HG02798 (cell line): ENCODE measurements around the gene FPR2.
"Not testable (repeated sequence)": the region's sequence is repeated elsewhere in the genome, so short reads cannot be mapped to it uniquely, and the experiment has no call there.

Source experiments
- ATAC-seq: cut with Tn5 transposase; IDR thresholded peaks from one replicate; pipeline ENCODE4 v1.9.1; 2021; ENCODE audit warnings: mild to moderate bottlenecking; ENCODE audit not compliant: unreplicated experiment, poor library complexity

Gene FPR2

DNA sequence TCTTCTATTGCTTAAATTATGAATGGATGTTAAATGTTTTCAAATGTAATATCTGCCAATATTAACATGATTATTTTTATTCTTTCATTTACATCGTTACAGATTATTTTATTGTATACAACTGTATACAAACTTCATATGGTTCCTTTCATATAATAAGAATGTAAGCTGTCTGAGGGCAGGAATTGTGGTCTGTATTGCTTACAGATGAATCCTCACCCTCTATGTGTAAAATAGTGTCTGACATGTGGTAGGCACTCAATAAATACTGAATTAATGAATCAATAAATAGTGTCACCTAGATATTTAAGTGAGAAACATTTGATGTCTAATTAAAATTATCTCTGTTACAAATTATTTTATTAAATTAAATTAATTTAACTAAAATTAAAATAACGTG, 41.8 kb downstream of the FPR2 start:
- no peak for ATAC-seq

DNA sequence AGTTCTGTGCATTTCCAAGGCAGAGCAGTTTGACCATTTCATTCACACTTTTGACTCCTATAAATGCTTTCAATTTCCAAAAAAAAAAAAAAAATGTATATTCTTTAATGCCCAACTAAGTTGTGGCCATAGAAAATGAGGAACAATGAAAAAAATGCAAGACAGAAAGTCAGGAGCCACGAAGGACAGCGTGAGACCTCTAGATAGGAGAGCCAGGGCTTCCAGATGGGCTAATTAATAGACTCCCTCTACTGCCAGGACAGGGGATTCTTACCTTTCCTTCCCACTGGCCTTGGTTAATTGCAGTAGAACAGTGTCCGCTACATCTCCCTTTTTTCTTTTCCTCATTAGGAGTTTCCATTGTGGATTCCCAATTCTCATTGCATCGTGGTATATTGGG, 42.5 kb downstream of the FPR2 start:
- ATAC-seq, result no peak

DNA sequence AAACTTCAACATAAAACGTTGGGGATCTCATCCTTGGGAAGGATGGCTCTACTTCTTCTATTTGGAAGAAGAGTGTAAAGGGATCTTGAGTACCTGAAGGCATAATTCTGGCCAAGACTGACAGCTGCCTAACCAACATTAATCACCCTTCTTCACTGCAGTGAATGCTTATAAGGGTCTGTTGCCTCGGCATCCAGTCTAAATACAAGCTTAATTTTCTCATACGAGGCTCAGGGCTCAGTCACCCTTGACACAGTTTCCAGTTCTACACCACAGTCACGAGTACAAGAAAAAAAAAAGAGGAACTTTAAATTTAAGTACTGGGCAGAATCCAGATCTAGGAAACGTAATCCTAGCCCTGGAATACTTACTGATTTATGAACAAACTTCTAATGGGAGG, 43.0 kb downstream of the FPR2 start:
- no peak for ATAC-seq

DNA sequence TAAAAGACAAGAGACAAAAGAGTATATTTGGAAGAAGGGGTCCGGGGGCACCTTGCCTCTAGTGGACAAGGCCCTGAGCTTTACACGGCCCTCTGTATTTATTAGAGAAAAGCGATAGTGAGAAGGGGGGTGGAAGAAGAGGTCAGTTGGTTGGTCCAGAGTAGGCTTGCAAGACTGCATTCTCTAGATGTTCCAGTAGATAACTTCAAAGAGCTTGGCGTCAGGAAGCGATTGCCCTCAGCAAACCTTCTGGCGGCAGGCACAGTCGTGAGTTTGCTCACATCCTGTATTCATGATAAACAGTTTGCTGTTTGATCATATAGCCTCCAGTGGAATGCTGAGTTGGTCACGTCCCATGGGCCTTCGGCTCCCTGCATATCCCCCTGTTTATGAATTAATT, 43.8 kb downstream of the FPR2 start:
- ATAC-seq, result not testable (repeated sequence)

DNA sequence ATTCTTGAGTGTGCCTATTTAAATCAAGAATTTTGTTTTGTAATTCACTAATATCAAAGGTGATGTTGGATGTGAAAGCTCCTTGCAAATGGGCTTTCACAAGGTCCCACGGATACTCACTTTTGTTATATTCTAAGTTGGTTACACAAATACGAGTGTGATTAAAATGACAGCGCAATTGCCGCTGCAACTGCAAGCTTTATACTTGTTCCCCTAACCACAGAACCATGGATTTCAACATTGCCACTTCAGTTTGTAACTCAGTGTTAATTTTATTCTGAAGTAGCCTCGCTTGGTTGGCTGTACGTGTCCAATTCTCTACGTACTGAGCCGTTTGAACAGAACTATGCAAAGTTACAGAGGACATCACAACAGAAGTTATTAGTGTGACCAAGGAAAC, 44.4 kb downstream of the FPR2 start:
- not testable (repeated sequence) for ATAC-seq

DNA sequence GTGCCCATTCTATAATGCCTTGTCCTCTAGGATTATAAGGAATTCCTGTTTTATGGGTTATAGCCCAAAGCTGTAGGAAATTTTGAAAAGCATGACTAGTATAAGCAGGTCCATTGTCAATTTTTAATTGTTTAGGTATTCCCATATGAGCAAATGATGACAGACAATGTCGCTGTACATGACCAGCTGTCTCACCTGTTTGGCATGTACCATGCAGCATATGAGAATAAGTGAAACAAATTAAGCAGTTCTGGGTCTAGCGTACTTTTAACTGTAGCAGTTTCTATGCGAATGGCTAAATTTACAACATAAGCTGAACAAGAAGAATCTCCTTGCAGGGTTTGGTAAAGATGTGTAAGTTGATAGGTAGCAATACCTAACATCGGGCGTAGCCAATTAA, 45.6 kb downstream of the FPR2 start:
- not testable (repeated sequence) for ATAC-seq

DNA sequence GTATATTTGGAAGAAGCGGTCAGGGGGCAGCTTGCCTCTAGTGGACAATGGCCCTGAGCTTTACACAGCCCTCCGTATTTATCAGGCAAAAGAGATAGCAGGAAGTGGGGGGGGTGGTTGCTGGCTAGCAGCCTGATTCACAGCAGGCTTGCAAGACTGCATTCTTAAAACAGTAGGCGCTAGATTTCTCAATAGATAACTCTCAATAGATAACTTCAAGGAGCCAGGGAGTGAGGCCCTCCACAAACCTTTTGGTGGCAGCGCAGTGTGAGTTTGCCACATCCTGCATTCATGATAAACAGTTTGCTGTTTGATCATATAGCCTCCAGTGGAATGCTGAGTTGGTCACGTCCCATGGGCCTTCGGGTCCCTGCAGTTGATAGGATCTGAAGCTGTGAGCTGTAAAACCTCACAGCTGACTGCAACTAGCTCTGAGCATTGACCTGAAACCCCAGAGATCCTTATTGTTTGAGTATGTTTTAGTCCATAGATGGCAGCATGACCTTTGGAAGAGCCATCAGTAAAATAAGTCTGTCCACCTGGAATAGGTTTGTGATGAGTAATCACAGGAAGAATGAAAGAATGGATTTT, 46.2 kb downstream of the FPR2 start:
- no peak for ATAC-seq

DNA sequence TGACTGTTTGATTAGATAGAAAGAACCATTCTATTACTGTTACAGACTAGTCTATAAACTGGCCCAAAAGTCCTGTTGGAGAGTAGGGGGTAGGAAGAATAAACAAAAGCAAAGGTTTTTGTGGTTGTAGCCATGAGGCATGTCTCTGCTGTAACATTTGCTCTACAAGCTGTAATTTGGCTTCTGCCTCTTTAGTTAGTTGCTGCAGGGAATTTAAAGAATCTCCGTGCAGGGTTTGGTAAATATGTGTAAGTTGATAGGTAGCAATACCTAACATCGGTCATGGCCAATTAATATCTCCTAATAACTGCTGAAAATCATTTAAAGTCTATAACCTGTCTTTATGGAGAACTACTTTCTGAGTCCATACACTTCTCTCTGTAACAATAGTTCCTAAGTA, 46.9 kb downstream of the FPR2 start:
- no peak for ATAC-seq

DNA sequence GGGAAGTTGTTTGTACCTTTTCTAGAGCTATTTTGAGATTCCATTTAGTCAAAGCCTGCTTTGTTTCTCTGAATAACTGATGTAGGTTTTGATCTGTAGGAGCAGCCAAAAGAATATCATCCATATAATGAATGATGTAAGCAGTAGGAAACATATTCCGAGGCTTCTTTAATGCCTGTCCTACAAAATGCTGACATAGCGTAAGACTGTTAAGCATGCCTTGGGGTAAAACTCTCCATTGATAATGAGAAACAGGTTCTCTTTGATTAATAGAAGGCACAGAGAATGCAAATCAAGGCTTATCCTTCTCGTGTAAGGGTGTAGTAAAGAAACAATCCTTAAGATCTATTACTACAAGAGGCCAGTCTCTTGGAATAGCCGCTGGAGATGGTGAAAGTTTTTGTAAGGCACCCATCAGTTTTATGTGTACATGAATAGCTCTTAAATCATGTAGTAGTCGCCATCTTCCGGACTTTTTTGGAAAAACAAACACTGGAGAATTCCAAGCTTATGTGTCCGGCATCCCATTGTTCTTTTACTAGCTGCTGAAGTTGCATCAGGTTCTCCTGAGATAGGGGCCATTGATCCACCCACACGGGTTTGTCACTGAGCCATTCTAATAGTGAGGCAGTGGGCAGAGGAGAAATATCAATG, 47.5 kb downstream of the FPR2 start:
- no peak for ATAC-seq

DNA sequence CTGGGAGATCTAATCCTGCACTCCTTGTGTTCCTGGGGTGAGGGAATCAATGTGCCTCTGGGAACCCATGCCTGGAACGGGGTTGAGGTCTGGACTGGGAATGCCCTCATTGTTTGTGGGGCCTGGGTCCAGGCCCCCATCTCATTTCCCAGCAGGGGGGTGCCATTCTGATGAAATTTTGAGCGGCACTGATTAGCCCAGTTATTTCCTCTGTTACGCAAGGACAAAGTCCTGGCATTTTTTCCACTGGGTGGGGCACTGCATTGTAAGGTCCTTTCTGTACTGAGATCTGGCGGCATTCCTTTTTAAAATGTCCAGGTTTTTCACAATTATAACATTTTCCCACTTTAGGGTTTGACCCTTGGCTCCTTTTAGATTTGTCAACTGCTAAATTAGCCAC, 48.8 kb downstream of the FPR2 start:
- no peak for ATAC-seq

DNA sequence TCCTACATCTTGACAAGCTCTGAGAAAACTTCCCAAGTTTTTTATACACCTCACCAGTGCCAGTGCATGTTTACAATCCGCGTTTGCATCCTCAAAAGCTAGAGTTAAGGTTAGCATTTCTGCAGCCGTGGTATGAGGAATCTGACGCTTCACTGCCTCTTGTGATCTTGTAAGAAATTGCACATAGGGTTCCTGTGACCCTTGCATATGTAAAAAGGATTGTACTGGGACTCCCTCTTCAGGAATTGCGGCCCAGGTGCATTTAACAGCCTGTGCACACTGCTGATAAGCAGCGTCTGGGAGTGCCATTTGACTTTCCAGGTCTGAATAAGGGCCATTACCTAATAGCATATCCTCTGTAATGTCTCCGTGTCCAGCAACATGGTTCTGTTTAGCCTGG, 49.2 kb downstream of the FPR2 start:
- ATAC-seq, result no peak

DNA sequence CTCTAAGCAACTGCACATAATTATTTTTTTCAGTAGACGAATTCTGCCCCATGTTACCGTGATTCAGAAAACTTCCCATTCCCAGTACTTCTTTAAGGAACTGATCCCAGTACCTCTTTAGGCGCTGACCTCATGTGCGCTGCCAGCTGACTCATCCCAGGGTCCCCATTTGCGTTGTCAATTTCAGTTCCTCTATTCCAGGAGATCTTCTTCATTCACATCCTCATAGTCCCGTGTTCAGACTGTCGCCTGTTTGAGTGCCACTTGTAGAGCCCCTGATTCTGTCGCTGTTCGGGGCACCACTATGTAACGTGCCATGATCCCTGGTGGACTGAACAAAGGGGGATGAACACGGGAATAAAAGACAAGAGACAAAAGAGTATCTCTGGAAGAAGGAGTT, 50.4 kb downstream of the FPR2 start:
- no peak for ATAC-seq

DNA sequence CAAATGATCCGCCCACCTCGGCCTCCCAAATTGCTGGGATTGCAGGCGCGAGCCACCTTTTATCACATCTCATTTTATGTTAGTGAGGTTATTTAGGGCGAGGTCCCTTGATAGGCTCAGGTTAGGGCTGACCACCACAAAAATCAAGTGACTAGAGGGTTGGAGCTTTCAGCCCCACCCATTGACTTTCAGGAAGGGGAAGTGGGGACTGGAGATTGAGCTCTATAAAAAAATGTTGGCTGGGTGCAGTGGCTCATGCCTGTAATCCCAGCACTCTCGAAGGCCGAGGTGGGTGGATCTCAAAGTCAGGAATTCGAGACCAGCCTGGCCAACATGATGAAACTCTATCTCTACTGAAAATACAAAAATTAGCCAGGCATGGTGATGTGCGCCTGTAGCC, 54.1 kb downstream of the FPR2 start:
- ATAC-seq, result no peak

DNA sequence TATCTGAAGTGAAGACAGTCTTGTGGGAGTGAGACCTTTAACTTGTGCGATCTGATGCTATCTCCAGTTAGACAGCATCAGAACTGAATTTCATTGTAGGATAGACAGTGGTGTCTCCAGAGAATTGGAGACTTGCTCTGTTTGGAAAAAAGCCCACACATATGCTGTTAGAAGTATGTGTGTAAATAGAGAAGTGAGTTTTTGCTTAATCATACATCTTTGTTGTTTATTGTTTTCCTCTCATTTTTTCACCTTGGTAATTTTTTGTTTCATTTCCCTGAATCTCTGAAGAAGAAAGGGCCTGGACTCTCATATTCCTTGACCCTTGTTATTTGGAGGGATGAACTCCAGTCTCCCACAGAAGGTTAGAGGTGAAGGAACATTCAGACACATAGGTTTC, 55.7 kb downstream of the FPR2 start:
- ATAC-seq, result no peak

DNA sequence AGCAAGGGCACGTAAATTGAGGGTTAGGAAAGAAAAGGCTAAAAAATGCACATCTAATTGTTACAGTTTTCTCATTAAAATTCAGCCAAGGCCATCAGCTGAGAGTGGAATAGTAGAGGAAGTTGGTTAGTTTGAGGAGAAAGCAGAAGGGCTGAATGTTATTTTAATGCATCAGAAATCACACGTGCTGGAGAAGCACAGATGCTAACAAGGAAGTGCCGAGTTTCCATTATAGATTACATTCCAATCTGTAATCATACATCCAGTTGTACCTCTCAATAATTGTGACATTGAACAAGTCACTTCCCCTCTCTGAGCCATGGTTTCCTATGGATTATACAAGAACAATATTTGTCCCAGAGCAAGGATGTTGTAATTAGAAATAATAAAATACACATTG, 59.0 kb downstream of the FPR2 start:
- no peak for ATAC-seq
